Measurements from ENCODE around the gene SIGLEC10.
A peak's percentile ranks its signal among the peaks of the same experiment; 100 is the strongest.
"Not testable (repeated sequence)": the region's sequence is repeated elsewhere in the genome, so short reads cannot be mapped to it uniquely, and the experiment has no call there.

SIGLEC10 gene

GRCh38 chr19:51448411-51449016 is 31.1 kb upstream of the SIGLEC10 start:
- peak overlapping the region; percentile 77 for H3K27ac Mint-ChIP-seq
- H3K9me3 Mint-ChIP-seq: peaks cover 42% of the 10 kb centered on the region
- H3K27me3 Mint-ChIP-seq (ENCODE audit: low read depth): peaks cover 61% of the 10 kb centered on the region
- peak overlapping the region; percentile 67 for H3K4me3 Mint-ChIP-seq
- peaks cover 19% of the 10 kb centered on the region for H3K4me1 Mint-ChIP-seq (ENCODE audit: low read depth)
- H3K36me3 Mint-ChIP-seq (ENCODE audit: low read depth): peaks cover 7% of the 10 kb centered on the region

DNA sequence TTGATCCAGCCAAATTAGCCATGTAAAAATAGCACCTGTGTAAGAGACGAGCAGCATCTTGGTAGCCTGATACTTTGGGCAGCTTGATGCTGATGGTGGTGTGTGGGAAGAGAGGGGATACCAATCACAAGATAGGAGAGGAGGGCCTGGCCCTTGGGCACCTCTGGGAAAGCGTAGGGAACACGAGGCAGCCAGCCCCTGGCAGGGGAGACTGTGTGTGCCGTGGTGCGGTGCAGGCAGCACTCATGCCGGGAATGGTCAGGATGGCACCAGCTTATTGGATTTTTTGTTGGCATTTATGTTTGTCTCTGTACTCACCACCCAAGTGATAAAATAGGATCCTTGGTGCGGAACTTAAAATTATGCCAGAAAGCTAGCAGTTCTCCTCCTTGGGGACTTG is 30.6 kb upstream of the SIGLEC10 start:
- Mint-ChIP-seq H3K9me3 (peaks cover 42% of the 10 kb centered on the region), H3K27ac (peak overlapping the region; percentile 77), H3K4me1 (ENCODE audit: low read depth) (peaks cover 19% of the 10 kb centered on the region), H3K27me3 (ENCODE audit: low read depth) (peaks cover 64% of the 10 kb centered on the region), H3K4me3 (peak overlapping the region; percentile 67), H3K36me3 (ENCODE audit: low read depth) (peaks cover 7% of the 10 kb centered on the region)

- peaks cover 69% of the 10 kb centered on the region for H3K27me3 Mint-ChIP-seq (ENCODE audit: low read depth)
- H3K36me3 Mint-ChIP-seq (ENCODE audit: low read depth); H3K27ac Mint-ChIP-seq; H3K4me3 Mint-ChIP-seq: not testable (repeated sequence)
- peaks cover 42% of the 10 kb centered on the region for H3K9me3 Mint-ChIP-seq
- H3K4me1 Mint-ChIP-seq (ENCODE audit: low read depth): peaks cover 21% of the 10 kb centered on the region
Measured at GRCh38 chr19:51447510-51447909, 30.1 kb upstream of the SIGLEC10 start.

- H3K4me1 Mint-ChIP-seq (ENCODE audit: low read depth): peaks cover 34% of the 10 kb centered on the region
- peaks cover 75% of the 10 kb centered on the region for H3K27me3 Mint-ChIP-seq (ENCODE audit: low read depth)
- peak overlapping the region; percentile 75 for H3K4me3 Mint-ChIP-seq
- H3K9me3 Mint-ChIP-seq: peaks cover 7% of the 10 kb centered on the region
- no peaks in the 10 kb centered on the region for H3K36me3 Mint-ChIP-seq (ENCODE audit: low read depth)
- H3K27ac Mint-ChIP-seq: peak overlapping the region; percentile 87
Measured at GRCh38 chr19:51441410-51442390, 24.3 kb upstream of the SIGLEC10 start.

DNA sequence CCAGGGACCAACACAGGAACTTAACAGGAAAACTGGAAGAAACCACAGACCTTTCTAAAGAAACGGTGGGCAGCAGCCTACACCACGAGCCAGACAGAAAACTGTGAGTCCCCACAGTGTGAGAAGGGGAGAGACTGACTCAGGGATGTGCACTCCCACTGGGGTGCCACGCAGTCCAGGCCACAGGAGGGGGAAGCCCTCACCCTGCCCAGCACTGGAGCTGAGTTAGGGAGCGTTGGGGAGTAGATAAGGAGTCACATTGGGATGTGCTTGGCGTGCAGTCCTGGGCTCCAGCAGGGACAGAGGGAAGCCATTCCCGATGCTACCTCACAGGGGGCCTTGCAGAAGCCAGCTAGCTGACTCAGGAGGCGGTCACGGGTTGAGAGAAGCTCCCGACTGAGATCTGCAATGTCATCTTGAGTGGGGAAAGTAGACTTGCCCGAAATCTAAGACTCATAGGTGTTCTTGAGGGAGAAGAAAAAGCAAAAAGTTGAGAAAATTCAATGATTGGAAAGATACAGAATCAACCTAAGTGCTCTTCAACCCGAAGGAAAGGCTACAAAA is 23.5 kb upstream of the SIGLEC10 start:
- Mint-ChIP-seq H3K27ac (peak overlapping the region; percentile 87), H3K4me3 (peak overlapping the region; percentile 75), H3K9me3 (peaks cover 3% of the 10 kb centered on the region), H3K36me3 (ENCODE audit: low read depth) (no peaks in the 10 kb centered on the region), H3K27me3 (ENCODE audit: low read depth) (peaks cover 77% of the 10 kb centered on the region), H3K4me1 (ENCODE audit: low read depth) (peaks cover 32% of the 10 kb centered on the region)

DNA sequence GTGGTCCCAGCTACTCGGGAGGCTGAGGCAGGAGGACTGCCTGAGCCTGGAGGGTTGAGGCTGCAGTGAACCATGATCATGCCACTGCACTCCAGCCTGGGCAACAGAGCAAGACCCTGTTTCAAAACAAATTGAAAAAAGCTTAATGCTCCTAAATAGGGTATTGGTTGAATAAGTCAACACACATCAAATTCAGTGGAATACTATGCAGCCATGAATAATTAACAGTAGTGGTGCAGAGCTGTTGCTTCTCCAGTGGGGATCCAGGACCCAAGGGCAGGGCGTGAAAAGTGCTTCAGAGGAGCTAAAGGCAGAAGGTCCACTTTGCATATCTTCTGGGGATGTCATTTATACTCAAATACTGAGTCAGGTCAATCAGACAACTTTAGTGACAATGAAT is 22.6 kb upstream of the SIGLEC10 start:
- Mint-ChIP-seq H3K9me3 (no peaks in the 10 kb centered on the region), H3K4me3 (peak overlapping the region; percentile 21), H3K4me1 (ENCODE audit: low read depth) (peaks cover 32% of the 10 kb centered on the region), H3K27ac (no peak overlapping the region), H3K27me3 (ENCODE audit: low read depth) (peaks cover 74% of the 10 kb centered on the region), H3K36me3 (ENCODE audit: low read depth) (no peaks in the 10 kb centered on the region)

GRCh38 chr19:51439021-51439465 is 21.6 kb upstream of the SIGLEC10 start:
- Mint-ChIP-seq H3K9me3 (no peaks in the 10 kb centered on the region), H3K4me3 (no peak overlapping the region), H3K36me3 (ENCODE audit: low read depth) (no peaks in the 10 kb centered on the region), H3K27me3 (ENCODE audit: low read depth) (peaks cover 72% of the 10 kb centered on the region), H3K27ac (no peak overlapping the region), H3K4me1 (ENCODE audit: low read depth) (peaks cover 32% of the 10 kb centered on the region)

DNA sequence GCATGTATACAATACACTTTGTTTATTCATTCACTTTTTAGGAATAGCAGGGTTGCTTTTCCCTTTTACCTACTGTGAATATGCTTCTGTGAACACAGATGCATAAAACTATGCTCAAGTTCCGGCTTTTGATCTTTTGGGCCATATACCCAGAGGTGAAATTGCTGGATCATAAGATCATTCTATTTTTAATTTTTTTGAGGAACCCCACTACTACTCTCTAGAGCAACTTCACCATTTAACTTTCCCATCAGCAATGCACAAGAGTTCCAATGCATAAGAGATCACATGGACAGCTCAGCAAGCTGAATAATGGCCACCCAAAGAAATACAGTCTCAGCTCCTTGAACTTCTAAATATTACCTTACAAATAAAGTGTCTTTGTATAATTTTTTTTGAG is 17.0 kb upstream of the SIGLEC10 start:
- Mint-ChIP-seq H3K4me1 (ENCODE audit: low read depth) (peaks cover 5% of the 10 kb centered on the region), H3K27ac (no peak overlapping the region), H3K9me3 (no peaks in the 10 kb centered on the region), H3K36me3 (ENCODE audit: low read depth) (no peaks in the 10 kb centered on the region), H3K27me3 (ENCODE audit: low read depth) (peaks cover 53% of the 10 kb centered on the region), H3K4me3 (no peak overlapping the region)

DNA sequence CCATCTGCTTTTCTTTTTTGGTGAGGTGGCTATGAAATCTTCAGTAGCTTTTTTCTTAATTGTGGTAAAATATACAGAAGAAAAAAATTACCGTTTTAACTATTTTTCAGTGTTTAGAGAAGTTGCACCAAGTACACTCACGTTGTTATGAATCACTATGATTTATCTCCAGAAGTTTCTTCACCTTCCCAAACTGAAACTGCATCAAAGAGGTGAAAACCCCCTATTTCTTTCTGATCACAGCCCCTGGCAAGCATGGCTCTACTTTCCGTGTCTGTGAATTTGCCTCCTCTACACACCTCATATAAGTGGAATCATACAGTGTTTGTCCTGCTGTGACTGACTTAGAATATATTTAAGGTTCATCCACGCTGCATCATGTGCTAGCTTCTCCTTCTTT is 15.6 kb upstream of the SIGLEC10 start:
- Mint-ChIP-seq H3K27me3 (ENCODE audit: low read depth) (peaks cover 54% of the 10 kb centered on the region), H3K4me1 (ENCODE audit: low read depth) (no peaks in the 10 kb centered on the region), H3K36me3 (ENCODE audit: low read depth) (no peaks in the 10 kb centered on the region), H3K9me3 (no peaks in the 10 kb centered on the region), H3K4me3 (no peak overlapping the region), H3K27ac (no peak overlapping the region)

- H3K27me3 Mint-ChIP-seq (ENCODE audit: low read depth): peaks cover 38% of the 10 kb centered on the region
- H3K4me1 Mint-ChIP-seq (ENCODE audit: low read depth): no peaks in the 10 kb centered on the region
- H3K36me3 Mint-ChIP-seq (ENCODE audit: low read depth): no peaks in the 10 kb centered on the region
- H3K9me3 Mint-ChIP-seq: no peaks in the 10 kb centered on the region
- H3K27ac Mint-ChIP-seq: no peak overlapping the region
- H3K4me3 Mint-ChIP-seq: no peak overlapping the region
Measured at GRCh38 chr19:51431124-51431523, 13.7 kb upstream of the SIGLEC10 start.

DNA sequence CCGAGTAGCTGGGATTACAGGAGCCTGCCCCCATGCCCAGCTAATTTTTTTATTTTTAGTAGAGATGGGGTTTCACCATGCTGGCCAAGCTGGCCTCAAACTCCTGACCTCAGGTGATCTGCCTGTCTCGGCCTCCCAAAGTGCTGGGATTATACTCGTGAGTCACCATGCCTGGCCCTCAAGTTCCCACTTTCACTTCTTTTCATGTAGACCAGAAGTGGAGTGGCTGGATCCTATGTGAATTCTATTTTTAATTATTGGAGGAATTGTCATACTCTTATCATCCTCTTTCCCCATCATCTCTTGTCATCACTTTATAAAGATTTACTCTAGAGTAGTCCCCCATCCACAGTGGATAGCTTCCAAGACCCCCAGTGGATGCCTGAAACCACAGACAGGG is 12.8 kb upstream of the SIGLEC10 start:
- Mint-ChIP-seq H3K27me3 (ENCODE audit: low read depth) (peaks cover 33% of the 10 kb centered on the region), H3K4me1 (ENCODE audit: low read depth) (no peaks in the 10 kb centered on the region), H3K9me3 (no peaks in the 10 kb centered on the region), H3K36me3 (ENCODE audit: low read depth) (no peaks in the 10 kb centered on the region), H3K4me3 (no peak overlapping the region), H3K27ac (no peak overlapping the region)

- H3K36me3 Mint-ChIP-seq (ENCODE audit: low read depth): no peaks in the 10 kb centered on the region
- H3K4me3 Mint-ChIP-seq: no peak overlapping the region
- no peak overlapping the region for H3K27ac Mint-ChIP-seq
- H3K9me3 Mint-ChIP-seq: no peaks in the 10 kb centered on the region
- no peaks in the 10 kb centered on the region for H3K4me1 Mint-ChIP-seq (ENCODE audit: low read depth)
- H3K27me3 Mint-ChIP-seq (ENCODE audit: low read depth): peaks cover 20% of the 10 kb centered on the region
Measured at GRCh38 chr19:51427201-51427600, 9.8 kb upstream of the SIGLEC10 start.

DNA sequence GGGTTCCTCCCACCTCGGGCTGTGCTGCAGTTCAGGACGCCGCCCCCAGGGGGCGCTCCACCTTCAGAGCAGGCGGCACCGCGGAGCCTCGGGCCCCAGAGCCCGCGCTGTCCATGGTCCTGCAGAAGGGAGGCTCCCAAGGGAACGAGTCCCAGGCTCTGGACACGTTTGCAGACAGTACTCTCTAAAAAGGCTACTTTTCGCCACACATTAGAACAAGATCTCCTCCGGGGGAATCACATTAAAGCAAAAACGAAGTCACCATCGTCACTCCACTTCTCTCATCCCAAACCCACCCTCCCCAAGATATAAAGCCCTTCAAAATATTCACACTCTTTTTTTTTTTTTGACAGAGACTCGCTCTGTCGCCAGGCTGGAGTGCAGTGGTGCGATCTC is 4.6 kb upstream of the SIGLEC10 start:
- Mint-ChIP-seq H3K9me3 (no peaks in the 10 kb centered on the region), H3K4me1 (ENCODE audit: low read depth) (peaks cover 4% of the 10 kb centered on the region), H3K27me3 (ENCODE audit: low read depth) (peaks cover 16% of the 10 kb centered on the region), H3K36me3 (ENCODE audit: low read depth) (no peaks in the 10 kb centered on the region), H3K4me3 (no peak overlapping the region), H3K27ac (no peak overlapping the region)

DNA sequence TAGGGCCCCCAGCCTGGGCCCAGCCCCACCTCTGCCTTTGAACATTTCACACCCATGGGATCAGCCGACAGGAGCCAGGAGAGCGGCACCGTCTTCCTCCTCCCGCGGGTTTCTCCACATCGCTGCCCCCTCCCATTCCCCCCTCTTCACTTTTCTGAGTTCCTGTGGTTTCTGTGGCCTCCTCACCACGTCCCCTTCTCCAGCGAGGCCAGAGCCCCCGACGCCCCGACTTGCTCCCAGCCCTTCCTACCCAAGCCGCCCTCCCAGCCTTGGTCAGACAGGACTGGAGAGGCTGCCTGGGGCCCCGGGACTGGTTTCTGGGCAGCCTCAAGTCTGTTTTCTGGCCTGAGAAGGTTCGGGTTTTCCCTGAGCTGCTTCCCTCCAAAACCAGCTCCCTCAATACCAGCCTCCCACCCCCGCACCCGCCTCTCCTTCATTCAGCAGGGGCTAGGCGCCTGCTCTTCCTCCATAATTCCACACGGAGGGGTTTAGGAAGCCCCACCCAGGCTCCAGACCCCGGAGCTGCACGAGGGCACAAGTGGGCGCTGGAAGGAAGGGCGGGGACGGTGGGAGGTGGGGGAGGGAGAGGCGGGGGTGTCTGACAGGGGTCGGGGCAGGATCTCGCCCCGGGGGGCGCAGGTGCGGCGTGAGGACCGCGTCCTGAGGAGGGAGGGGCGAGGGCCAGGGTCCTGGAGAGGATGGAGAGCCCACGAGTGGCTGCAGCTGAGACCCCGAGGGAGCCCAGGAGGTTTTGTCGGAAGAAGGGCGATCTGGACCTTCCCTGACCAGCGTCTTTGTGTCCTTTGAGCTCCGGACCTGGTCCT is 4.0 kb upstream of the SIGLEC10 start:
- H3K9me3 Mint-ChIP-seq: no peaks in the 10 kb centered on the region
- H3K4me3 Mint-ChIP-seq: no peak overlapping the region
- peaks cover 5% of the 10 kb centered on the region for H3K4me1 Mint-ChIP-seq (ENCODE audit: low read depth)
- H3K27ac Mint-ChIP-seq: no peak overlapping the region
- peaks cover 18% of the 10 kb centered on the region for H3K27me3 Mint-ChIP-seq (ENCODE audit: low read depth)
- H3K36me3 Mint-ChIP-seq (ENCODE audit: low read depth): no peaks in the 10 kb centered on the region

All from T-helper 1 cell treated with Interleukin-12 subunit alpha and Interleukin-12 subunit beta and Interleukin-4 antibody, amounts not matched to agents 30 μg/mL and 1 μg/mL, for 36 hours (primary cell).